Adrenal gland (tissue), 5 donors: ENCODE data around the gene DIAPH3.

ENCODE experiments used
- CTCF ChIP-seq, 6 experiments: fragments of 450-650 bp in 4 of 6; fragments of 200-600 bp in 2 of 6; sonication (generic) in 1 of 6; IDR thresholded peaks; 1 replicate in 5 of 6; 2 replicates in 1 of 6; pipeline versions ENCODE4 v1.5.1 to v1.8.0; 2016 to 2021; ENCODE audit warnings: antibody characterized with exemption in 6 of 6, mild to moderate bottlenecking in 2 of 6, moderate library complexity in 1 of 6
- POLR2A ChIP-seq, 2 donors: fragments of 450-650 bp; IDR thresholded peaks; one replicate each; pipeline ENCODE4 v1.6.1; 2017; ENCODE audit warnings: antibody characterized with exemption in 2 of 2, mild to moderate bottlenecking in 2 of 2, moderate library complexity in 1 of 2
- donor health status: DM: no; HTN: no; CAD: no.

- no peak for TF ChIP-seq POLR2A (IDR thresholded peaks at IDR 0.05)
- TF ChIP-seq CTCF (IDR thresholded peaks at IDR 0.05) = no peak
Observed at GRCh38 chr13:59782696-59783095, 381.0 kb downstream of the DIAPH3 start.
